H1 (cell line): ENCODE measurements around the gene NOSIP.

Experiments used
- CHD7 ChIP-seq: fragments of 300-600 bp; sonication (generic); IDR thresholded peaks from 2 replicates; pipeline ENCODE4 v1.7.1; 2012; ENCODE audit warnings: low read length, moderate library complexity, mild to moderate bottlenecking, inconsistent platforms; ENCODE audit not compliant: insufficient replicate concordance
- CTCF ChIP-seq, 3 experiments: IDR thresholded peaks; 1 replicate in 2 of 3; 2 replicates in 1 of 3; pipeline versions ENCODE4 v1.5.1 to v1.6.1; 2011; ENCODE audit warnings: low read length in 3 of 3, mild to moderate bottlenecking in 3 of 3, inconsistent platforms in 2 of 3, low read depth in 1 of 3, moderate library complexity in 1 of 3; ENCODE audit not compliant: insufficient read depth in 1 of 3; ENCODE audit errors: control extremely low read depth in 1 of 3
- RNF2 ChIP-seq: fragments of 200-900, 300-1000 bp; sonication (generic); IDR thresholded peaks from 2 replicates; pipeline ENCODE4 v1.7.1; 2016; ENCODE audit warnings: borderline replicate concordance, low read depth, mild to moderate bottlenecking, antibody characterized with exemption, low read length; ENCODE audit not compliant: poor library complexity, severe bottlenecking; ENCODE audit errors: missing control alignments
- TF ChIP-seq, protein P1 (sequence below): IDR thresholded peaks from 2 replicates; pipeline ENCODE4 v1.6.1; 2012; ENCODE audit warnings: inconsistent platforms

DNA sequence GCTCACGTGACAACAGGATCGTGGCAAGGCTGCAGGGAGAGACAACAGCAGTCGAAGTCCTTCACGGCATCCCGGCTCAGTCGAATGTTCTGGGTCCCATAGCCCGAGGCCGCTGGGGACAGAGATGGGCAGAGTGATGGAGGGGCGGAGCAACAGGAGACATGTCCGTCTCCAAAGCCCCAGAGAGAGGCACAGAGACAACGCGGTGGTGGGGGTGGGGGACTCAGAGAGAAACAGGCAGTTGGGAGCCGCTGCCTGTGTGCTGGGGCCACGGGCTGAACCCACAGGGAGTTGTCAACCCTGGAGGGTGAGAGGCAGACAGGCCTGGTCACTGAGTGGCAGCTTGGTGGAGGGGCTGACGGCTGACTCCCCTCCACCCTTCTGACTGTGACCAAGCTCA lies 20.4 kb downstream of the NOSIP start:
- TF ChIP-seq CTCF (IDR thresholded peaks at IDR 0.05; ENCODE audit: control extremely low read depth in 1 of 3, insufficient read depth in 1 of 3, low read depth in 1 of 3, low read length in 3 of 3) (no peak), CHD7 (no peak), RNF2 (no peak)
- TF ChIP-seq, protein P1, sequence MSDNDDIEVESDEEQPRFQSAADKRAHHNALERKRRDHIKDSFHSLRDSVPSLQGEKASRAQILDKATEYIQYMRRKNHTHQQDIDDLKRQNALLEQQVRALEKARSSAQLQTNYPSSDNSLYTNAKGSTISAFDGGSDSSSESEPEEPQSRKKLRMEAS, result no peak
